ENCODE data around the gene ATG2B.

Gene ATG2B

GRCh38 chr14:96383445-96383844 is 20.3 kb upstream of the ATG2B start:
- Histone ChIP-seq H3K4me1 (ENCODE audit: control insufficient read depth in 2 of 2, insufficient read depth in 1 of 2, low read depth in 1 of 2, low read length in 2 of 2) (no peaks in the 10 kb centered on the region), H2AFZ (ENCODE audit: low read length) (no peak overlapping the region), H3K4ac (ENCODE audit: low read length) (no peak overlapping the region), H3K9ac (ENCODE audit: low read depth, low read length, poor library complexity) (no peak overlapping the region), H2BK12ac (ENCODE audit: low read length) (no peak overlapping the region), H2BK120ac (ENCODE audit: low read depth, low read length) (no peak overlapping the region), H3K4me3 (ENCODE audit: low read length in 2 of 2) (no peak overlapping the region), H3K23ac (ENCODE audit: low read depth, low read length, poor library complexity) (no peak overlapping the region), H3K27ac (replicated peaks; ENCODE audit: low read length) (no peak overlapping the region), H2BK5ac (ENCODE audit: low read length) (no peak overlapping the region), H3K14ac (ENCODE audit: low read length) (no peak overlapping the region), H3K4me2 (ENCODE audit: insufficient read depth, low read length, poor library complexity, severe bottlenecking) (no peak overlapping the region), H4K91ac (ENCODE audit: low read depth, low read length, poor library complexity) (no peak overlapping the region), H4K8ac (ENCODE audit: low read depth, low read length) (no peak overlapping the region), H3K27me3 (ENCODE audit: control insufficient read depth in 3 of 3, insufficient read depth in 3 of 3, low read depth in 1 of 3, low read length in 3 of 3) (no peaks in the 10 kb centered on the region), H3K36me3 (replicated peaks in 1 of 2; ENCODE audit: control insufficient read depth in 2 of 2, insufficient read depth in 2 of 2, low read length in 2 of 2) (peaks cover 10 to 64% of the 10 kb centered on the region in 2 donors), H3K9me3 (replicated peaks in 1 of 2; ENCODE audit: control insufficient read depth in 2 of 2, insufficient read depth in 1 of 2, low read depth in 1 of 2, low read length in 2 of 2) (no peaks in the 10 kb centered on the region), H2AK5ac (ENCODE audit: low read depth, low read length) (no peak overlapping the region), H3K79me1 (ENCODE audit: low read depth, low read length) (peaks cover 2% of the 10 kb centered on the region), H2BK15ac (ENCODE audit: low read length) (no peak overlapping the region), H3K18ac (ENCODE audit: low read length) (no peak overlapping the region)
- no CpG with 5 or more reads among the region's 2 CpGs for WGBS, 2 donors (ENCODE audit: extremely low coverage in 2 of 2, insufficient read length in 2 of 2, insufficient replicate concordance in 1 of 2)
- no peak for DNase-seq (ENCODE audit: low spot score)

GRCh38 chr14:96380735-96381134 is 17.6 kb upstream of the ATG2B start:
- Histone ChIP-seq H2BK120ac (ENCODE audit: low read depth, low read length) (no peak overlapping the region), H3K4me3 (ENCODE audit: low read length in 2 of 2) (no peak overlapping the region), H2BK5ac (ENCODE audit: low read length) (no peak overlapping the region), H3K79me1 (ENCODE audit: low read depth, low read length) (no peaks in the 10 kb centered on the region), H3K4me1 (ENCODE audit: control insufficient read depth in 2 of 2, insufficient read depth in 1 of 2, low read depth in 1 of 2, low read length in 2 of 2) (no peaks in the 10 kb centered on the region), H2BK15ac (ENCODE audit: low read length) (no peak overlapping the region), H3K4me2 (ENCODE audit: insufficient read depth, low read length, poor library complexity, severe bottlenecking) (no peak overlapping the region), H3K23ac (ENCODE audit: low read depth, low read length, poor library complexity) (no peak overlapping the region), H3K14ac (ENCODE audit: low read length) (no peak overlapping the region), H2AFZ (ENCODE audit: low read length) (no peak overlapping the region), H3K9me3 (replicated peaks in 1 of 2; ENCODE audit: control insufficient read depth in 2 of 2, insufficient read depth in 1 of 2, low read depth in 1 of 2, low read length in 2 of 2) (no peaks in the 10 kb centered on the region), H3K9ac (ENCODE audit: low read depth, low read length, poor library complexity) (no peak overlapping the region), H2BK12ac (ENCODE audit: low read length) (no peak overlapping the region), H3K27me3 (ENCODE audit: control insufficient read depth in 3 of 3, insufficient read depth in 3 of 3, low read depth in 1 of 3, low read length in 3 of 3) (no peaks in the 10 kb centered on the region), H3K18ac (ENCODE audit: low read length) (no peak overlapping the region), H4K91ac (ENCODE audit: low read depth, low read length, poor library complexity) (no peak overlapping the region), H3K27ac (replicated peaks; ENCODE audit: low read length) (no peak overlapping the region), H4K8ac (ENCODE audit: low read depth, low read length) (no peak overlapping the region), H3K36me3 (replicated peaks in 1 of 2; ENCODE audit: control insufficient read depth in 2 of 2, insufficient read depth in 2 of 2, low read length in 2 of 2) (peaks cover 8 to 50% of the 10 kb centered on the region in 2 donors), H3K4ac (ENCODE audit: low read length) (no peak overlapping the region), H2AK5ac (ENCODE audit: low read depth, low read length) (no peak overlapping the region)
- no peak for DNase-seq (ENCODE audit: low spot score)
- WGBS, 2 donors (ENCODE audit: extremely low coverage in 2 of 2, insufficient read length in 2 of 2, insufficient replicate concordance in 1 of 2): no CpG with 5 or more reads among the region's 3 CpGs

- Histone ChIP-seq H3K36me3 (replicated peaks in 1 of 2; ENCODE audit: control insufficient read depth in 2 of 2, insufficient read depth in 2 of 2, low read length in 2 of 2) (peaks cover 0 to 6% of the 10 kb centered on the region in 2 donors), H2AFZ (ENCODE audit: low read length) (no peak overlapping the region), H3K4ac (ENCODE audit: low read length) (no peak overlapping the region), H4K91ac (ENCODE audit: low read depth, low read length, poor library complexity) (no peak overlapping the region), H2BK5ac (ENCODE audit: low read length) (no peak overlapping the region), H3K4me2 (ENCODE audit: insufficient read depth, low read length, poor library complexity, severe bottlenecking) (no peak overlapping the region), H3K9me3 (replicated peaks in 1 of 2; ENCODE audit: control insufficient read depth in 2 of 2, insufficient read depth in 1 of 2, low read depth in 1 of 2, low read length in 2 of 2) (no peaks in the 10 kb centered on the region), H3K27me3 (ENCODE audit: control insufficient read depth in 3 of 3, insufficient read depth in 3 of 3, low read depth in 1 of 3, low read length in 3 of 3) (no peaks in the 10 kb centered on the region), H2BK12ac (ENCODE audit: low read length) (no peak overlapping the region), H2BK15ac (ENCODE audit: low read length) (no peak overlapping the region), H3K18ac (ENCODE audit: low read length) (no peak overlapping the region), H3K79me1 (ENCODE audit: low read depth, low read length) (no peaks in the 10 kb centered on the region), H3K23ac (ENCODE audit: low read depth, low read length, poor library complexity) (no peak overlapping the region), H2BK120ac (ENCODE audit: low read depth, low read length) (no peak overlapping the region), H3K9ac (ENCODE audit: low read depth, low read length, poor library complexity) (no peak overlapping the region), H3K14ac (ENCODE audit: low read length) (no peak overlapping the region), H3K27ac (replicated peaks; ENCODE audit: low read length) (no peak overlapping the region), H3K4me3 (ENCODE audit: low read length in 2 of 2) (no peak overlapping the region), H4K8ac (ENCODE audit: low read depth, low read length) (no peak overlapping the region), H3K4me1 (ENCODE audit: control insufficient read depth in 2 of 2, insufficient read depth in 1 of 2, low read depth in 1 of 2, low read length in 2 of 2) (no peaks in the 10 kb centered on the region), H2AK5ac (ENCODE audit: low read depth, low read length) (no peak overlapping the region)
- no CpG with 5 or more reads among the region's 3 CpGs for WGBS, 2 donors (ENCODE audit: extremely low coverage in 2 of 2, insufficient read length in 2 of 2, insufficient replicate concordance in 1 of 2)
- no peak for DNase-seq (ENCODE audit: low spot score)
Measured at GRCh38 chr14:96376093-96376492, 13.0 kb upstream of the ATG2B start.

GRCh38 chr14:96373538-96373937 is 10.4 kb upstream of the ATG2B start:
- no peak overlapping the region for H4K91ac ChIP-seq (ENCODE audit: low read depth, low read length, poor library complexity)
- no peak overlapping the region for H3K4me3 ChIP-seq (ENCODE audit: low read length in 2 of 2)
- no peak overlapping the region for H3K23ac ChIP-seq (ENCODE audit: low read depth, low read length, poor library complexity)
- no peak overlapping the region for H3K4ac ChIP-seq (ENCODE audit: low read length)
- no peak overlapping the region for H2AFZ ChIP-seq (ENCODE audit: low read length)
- H2BK120ac ChIP-seq (ENCODE audit: low read depth, low read length): no peak overlapping the region
- H3K14ac ChIP-seq (ENCODE audit: low read length): no peak overlapping the region
- WGBS, 2 donors (ENCODE audit: extremely low coverage in 2 of 2, insufficient read length in 2 of 2, insufficient replicate concordance in 1 of 2): 100% methylated on average over 1 of the region's 3 CpGs; no CpG with 5 or more reads in 1 of the 2 donors
- no peak overlapping the region for H4K8ac ChIP-seq (ENCODE audit: low read depth, low read length)
- H3K4me1 ChIP-seq (ENCODE audit: control insufficient read depth in 2 of 2, insufficient read depth in 1 of 2, low read depth in 1 of 2, low read length in 2 of 2): no peaks in the 10 kb centered on the region
- no peak overlapping the region for H3K18ac ChIP-seq (ENCODE audit: low read length)
- peaks cover 6% of the 10 kb centered on the region for H3K79me1 ChIP-seq (ENCODE audit: low read depth, low read length)
- peaks cover 0 to 17% of the 10 kb centered on the region in 2 donors for H3K36me3 ChIP-seq (replicated peaks in 1 of 2; ENCODE audit: control insufficient read depth in 2 of 2, insufficient read depth in 2 of 2, low read length in 2 of 2)
- no peak for DNase-seq (ENCODE audit: low spot score)
- H3K9ac ChIP-seq (ENCODE audit: low read depth, low read length, poor library complexity): no peak overlapping the region
- H3K9me3 ChIP-seq (replicated peaks in 1 of 2; ENCODE audit: control insufficient read depth in 2 of 2, insufficient read depth in 1 of 2, low read depth in 1 of 2, low read length in 2 of 2): peaks cover 0 to 6% of the 10 kb centered on the region in 2 donors
- H2AK5ac ChIP-seq (ENCODE audit: low read depth, low read length): no peak overlapping the region
- no peak overlapping the region for H2BK12ac ChIP-seq (ENCODE audit: low read length)
- H2BK15ac ChIP-seq (ENCODE audit: low read length): no peak overlapping the region
- no peak overlapping the region for H2BK5ac ChIP-seq (ENCODE audit: low read length)
- no peak overlapping the region for H3K4me2 ChIP-seq (ENCODE audit: insufficient read depth, low read length, poor library complexity, severe bottlenecking)
- H3K27me3 ChIP-seq (ENCODE audit: control insufficient read depth in 3 of 3, insufficient read depth in 3 of 3, low read depth in 1 of 3, low read length in 3 of 3): no peaks in the 10 kb centered on the region
- H3K27ac ChIP-seq (replicated peaks; ENCODE audit: low read length): no peak overlapping the region

Data from neuronal stem cell (in vitro differentiated cells).